ENCODE measurements around the gene ANTXRL.
"Not testable (repeated sequence)": the region's sequence is repeated elsewhere in the genome, so short reads cannot be mapped to it uniquely, and the experiment has no call there.

Gene ANTXRL

DNA sequence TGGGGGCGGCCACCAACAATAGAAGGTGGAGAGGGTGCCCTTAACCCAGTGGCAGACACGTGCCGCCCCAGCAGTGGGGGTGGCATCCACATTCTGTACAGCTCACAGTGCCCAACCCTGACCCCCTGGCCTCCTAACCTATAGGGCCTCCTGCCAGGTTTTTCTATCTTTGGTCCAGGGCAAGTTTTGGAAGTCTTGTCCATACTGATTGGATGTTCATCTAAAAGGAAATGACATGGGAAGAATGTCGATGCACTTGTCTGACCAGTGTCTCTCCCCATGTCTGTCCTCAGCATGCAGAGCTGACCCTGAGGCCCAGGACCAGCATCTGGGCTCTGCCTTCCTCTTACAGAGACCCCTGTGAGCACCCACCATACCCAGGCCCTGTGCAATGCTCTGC is 32.3 kb upstream of the ANTXRL start:
- DNase-seq (ENCODE audit: low read depth, low spot score): no peak

DNA sequence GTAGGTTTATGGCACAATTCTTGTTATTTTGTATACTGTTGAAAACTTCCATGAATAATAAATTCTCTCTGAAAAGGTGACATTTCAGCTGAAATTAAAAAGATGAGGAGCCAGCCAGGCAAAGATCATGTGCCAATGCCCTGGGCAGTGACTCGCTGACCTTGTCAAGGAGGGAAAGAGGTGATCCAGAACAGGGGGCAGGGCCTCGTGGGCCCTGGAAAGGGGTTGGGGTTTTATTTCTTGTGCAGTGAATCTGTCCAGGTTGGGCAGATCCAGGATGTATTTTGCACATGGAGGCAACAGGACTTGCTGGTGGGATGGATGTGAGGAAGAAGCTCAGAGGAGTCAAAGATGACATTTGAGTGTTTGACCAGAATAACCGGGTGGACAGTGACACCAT is 31.6 kb upstream of the ANTXRL start:
- not testable (repeated sequence) for DNase-seq (ENCODE audit: low read depth, low spot score)

DNA sequence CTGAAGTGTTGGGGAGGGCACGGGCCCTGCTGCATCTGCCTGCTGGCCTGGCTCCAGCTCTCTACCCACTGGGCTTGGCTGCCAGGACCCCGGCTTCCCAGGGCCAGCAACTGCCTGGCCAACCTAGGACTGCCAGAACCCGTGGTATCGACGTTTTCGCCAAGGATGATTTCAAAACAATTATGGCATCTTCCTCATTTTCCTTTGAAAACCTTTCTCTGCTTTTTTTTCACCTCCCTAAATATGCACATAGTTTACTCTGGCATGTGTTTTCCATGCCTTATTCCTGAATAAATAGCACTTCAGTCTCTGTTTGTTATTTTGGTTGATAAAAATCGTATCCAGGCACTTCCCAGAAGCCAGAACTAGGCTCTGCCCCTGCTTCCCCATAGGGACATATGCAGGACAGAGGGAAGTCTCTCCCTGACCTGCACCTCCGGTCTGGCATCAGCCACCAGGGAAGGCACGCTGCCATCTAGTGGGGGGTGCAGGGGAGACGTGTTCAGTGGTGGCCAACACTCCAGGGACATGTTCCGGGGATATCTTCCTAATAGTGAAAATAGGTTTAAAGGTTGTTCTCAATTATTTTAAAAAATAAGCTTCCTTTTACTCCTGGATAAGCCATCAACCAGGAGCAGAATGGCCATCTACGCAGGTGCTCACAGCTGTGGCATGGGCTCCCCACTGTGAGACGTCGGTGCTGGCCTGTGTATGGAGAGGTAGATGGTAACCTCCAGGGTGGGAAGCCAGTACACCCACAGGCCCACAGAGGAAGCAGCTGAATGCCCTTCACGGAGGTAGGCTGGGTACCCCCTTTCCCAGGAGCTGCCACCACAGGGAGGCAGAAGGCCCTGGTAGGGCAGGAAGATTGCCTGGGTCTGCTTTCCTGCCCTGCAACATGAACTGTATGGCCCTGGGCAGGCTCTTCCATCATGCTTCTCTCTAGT is 30.7 kb upstream of the ANTXRL start:
- DNase-seq (ENCODE audit: low read depth, low spot score): no peak

DNA sequence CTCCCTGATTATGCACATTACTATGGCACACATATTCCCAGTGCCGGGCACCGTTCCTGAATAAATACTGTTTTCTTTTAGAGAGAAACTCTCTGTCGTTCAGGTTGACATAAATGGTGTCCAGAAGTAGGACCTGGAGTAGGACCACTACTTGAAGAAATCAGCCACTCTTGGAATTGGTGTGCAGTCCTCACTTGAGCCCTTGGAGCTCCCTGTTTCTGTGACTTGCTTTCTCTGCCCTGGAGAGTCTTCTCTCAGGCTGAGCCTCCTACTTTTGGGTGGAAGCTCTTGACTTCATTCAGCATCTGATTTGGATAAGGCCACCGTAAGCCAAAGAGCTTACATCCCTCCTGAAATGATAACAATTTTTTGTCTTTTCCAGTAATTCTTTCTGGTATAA is 29.7 kb upstream of the ANTXRL start:
- no peak for DNase-seq (ENCODE audit: low read depth, low spot score)

DNA sequence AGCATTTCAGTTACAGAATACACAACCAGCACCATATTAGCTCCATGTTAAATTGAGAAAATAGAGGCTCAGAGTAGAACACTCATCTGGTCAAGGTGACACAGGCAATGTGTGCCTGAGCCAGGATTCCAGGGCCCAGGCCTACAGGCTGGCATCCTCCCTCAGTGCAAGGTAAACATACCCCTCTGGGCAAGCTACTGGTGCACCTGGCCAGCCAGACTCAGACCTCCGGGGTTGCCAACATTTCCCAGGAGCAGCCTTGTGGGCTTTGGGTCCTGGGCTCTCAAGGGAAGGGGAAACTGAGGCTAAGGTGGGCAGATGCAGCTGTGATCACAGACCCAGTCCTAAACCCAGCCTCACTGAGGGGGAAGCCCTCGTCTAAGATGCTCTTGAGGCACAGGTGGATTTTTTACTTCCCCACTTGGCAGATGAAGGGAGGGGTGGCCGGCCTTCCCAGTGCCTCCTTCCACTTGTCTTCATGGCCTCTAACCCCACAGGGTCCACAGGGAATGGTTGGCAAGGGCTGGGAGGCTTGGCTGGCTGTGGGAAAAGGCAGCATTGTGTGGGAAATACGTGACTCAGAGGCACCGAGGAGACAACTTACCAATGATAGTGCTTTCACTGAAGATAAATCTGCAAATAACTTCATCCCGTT is 23.8 kb upstream of the ANTXRL start:
- not testable (repeated sequence) for DNase-seq (ENCODE audit: low read depth, low spot score)

DNA sequence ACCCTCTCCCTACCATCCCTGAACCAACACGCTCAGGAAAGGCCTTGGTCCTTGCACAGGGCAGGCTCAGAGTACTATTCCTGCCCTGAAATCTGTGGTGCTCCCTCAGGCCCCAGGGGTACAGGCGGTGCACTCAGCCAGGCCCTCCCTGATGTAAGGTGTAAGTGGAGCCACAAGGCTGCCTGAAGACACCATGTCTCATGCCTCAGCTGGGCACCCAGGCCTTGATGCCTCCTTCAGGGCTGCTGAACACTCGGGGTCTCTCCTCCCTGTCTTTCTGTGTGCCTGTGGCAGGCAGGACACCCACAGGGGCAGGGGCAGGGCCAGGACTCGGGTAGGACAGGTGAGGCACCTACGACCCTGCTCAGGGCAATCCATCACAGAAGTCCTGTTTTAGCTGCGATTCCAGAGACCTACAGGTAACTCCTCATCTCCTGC is 22.9 kb upstream of the ANTXRL start:
- DNase-seq (ENCODE audit: low read depth, low spot score): no peak

DNA sequence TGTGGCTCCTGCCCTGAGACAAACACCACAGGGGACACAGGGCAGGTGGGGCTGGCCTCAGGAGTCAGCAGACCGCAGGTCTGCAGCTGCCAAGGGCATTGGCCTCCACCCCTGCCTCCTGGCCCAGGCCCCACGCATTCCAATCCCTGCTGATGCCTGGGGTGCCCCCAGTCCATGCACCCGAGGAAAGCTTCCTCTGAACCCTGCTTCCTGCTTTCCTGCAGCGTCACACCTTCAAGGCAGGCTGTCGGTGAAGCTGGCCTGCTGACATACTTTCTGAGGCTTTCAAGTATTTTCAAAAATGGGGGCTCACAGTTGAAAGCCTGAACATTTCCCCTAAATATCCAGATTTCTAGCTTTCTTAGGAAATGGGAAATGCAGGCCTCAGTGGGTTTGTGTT is 22.5 kb upstream of the ANTXRL start:
- DNase-seq (ENCODE audit: low read depth, low spot score): no peak

DNA sequence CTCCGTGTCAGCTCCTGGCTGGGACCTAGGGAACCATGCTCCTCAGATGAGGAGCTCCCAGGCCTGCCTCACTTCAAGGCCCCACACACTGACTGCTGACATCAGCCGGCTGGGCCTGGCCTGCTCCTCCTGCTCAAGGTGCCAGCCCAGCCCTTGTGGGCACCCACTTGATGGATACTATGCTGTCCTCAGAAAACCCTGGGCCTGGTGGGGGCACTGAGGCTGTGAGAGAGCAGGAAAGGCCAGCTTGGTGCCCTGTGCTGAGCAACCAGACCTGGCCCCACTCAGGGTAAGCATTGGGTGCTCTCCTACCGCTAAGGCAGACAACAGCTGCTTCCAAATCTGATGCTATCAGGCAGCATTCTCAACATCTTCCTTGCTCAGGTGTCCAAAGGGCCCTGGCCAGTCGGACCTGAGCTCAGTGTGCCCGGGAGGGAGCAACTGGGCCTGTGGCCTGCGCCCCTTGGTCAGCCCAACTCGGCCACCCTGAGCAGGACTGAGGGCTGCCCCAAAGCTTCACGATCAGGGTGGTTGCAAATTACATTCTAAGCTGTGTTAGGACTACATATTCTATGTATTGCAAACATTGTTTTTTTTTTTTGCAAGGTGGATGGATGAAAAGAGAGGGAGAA is 21.9 kb upstream of the ANTXRL start:
- no peak for DNase-seq (ENCODE audit: low read depth, low spot score)

DNA sequence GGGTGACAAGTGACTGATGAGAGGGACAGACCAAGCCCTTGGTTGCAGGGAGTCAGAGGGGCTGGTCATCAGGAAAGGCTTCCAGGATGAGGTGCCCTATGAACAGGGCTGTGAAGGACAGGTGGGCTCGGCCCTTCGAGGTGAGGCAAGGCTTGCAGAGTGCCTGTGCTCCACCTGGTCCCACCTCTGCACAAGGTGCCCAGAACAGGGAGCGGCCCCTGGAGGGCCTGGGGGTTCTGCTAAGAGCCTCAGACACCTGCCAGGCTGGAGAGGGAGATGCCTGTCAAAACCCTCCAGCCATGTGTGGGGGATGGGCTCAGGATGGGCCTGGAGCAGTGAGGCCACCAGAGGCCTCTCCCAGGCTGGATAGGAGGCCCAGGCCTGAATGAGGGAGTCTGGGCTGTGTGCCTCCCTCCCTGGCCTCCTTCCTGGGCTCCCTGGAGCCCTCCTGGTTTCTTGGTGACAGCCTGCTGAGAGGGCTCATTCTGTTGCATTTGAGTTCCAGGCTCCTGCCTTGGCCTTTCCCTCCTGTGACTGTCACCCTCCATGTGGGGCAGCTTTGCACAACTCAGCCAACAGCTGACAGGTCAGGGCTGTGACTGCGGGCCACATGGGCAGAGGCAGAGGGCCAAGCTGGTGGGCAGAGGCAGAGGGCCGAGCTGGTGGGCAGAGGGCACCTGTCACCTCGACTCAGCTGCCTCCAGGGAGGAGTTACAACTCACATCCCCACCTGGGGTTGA is 21.1 kb upstream of the ANTXRL start:
- DNase-seq (ENCODE audit: low read depth, low spot score): not testable (repeated sequence)

DNA sequence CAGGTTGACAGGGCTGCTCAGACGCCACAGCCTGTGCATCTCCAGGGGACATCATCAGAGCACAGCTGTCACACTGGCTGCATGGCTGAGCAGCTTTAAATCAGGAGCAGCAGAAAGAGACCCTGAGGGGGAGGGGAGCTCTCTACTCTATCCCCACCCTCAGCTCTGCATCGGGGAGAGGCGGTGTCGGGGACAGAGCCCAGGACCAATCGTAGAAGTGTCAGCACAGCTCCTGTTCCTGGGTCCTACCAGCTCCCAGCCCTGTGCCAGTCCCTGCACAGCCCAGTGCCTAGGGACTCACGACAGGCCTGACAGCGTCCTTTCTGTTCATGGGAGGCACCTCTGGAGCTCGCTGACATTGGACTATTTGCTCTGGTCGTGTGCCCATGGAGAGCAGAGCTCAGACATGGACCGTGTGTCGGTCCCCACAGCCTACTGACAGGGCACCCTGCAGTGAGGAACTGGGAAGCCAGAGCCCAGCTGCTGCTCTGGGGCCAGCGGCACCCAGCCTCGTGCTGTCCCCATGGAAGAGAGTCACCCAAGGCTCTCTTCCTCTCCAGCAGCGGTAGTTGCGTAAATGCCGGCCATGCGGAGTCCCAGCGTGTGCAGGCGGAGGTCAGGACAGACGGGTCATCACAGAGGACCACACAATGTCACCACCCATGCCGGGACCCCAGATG is 20.4 kb upstream of the ANTXRL start:
- DNase-seq (ENCODE audit: low read depth, low spot score): no peak

DNA sequence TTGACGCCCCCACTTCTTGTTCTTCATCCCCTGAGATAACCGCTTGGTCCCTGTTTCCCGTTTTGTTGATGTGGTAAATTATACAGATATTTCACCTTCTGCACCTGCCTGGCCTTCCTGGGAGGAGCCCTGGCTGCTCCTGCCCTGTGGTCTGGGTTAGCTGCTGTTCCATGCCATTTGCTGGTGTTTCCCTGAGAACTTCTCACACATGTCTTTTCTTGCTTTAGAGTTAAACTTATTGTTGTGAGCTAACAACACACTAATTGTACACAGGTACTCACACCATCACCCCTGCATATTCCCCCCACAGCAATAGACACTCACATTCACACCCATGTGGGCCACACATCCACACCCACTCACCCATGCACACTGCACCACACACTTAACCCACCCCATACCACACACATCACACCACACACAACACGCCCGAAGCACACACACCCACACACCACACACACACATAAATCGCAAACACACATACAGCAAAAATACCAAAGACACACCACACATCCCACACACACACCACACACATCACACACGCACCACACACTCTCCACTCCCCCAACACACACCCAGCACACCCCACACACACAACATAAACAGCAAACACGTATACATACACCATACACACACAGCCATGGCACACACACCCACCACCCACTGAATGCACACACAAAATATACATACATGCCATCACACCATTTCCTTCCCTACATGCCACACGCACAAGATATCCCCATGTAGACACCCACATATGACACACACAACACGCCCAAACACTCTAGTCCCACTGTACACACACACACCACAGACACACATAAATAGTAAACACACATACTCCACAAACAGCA is 19.4 kb upstream of the ANTXRL start:
- no peak for DNase-seq (ENCODE audit: low read depth, low spot score)

DNA sequence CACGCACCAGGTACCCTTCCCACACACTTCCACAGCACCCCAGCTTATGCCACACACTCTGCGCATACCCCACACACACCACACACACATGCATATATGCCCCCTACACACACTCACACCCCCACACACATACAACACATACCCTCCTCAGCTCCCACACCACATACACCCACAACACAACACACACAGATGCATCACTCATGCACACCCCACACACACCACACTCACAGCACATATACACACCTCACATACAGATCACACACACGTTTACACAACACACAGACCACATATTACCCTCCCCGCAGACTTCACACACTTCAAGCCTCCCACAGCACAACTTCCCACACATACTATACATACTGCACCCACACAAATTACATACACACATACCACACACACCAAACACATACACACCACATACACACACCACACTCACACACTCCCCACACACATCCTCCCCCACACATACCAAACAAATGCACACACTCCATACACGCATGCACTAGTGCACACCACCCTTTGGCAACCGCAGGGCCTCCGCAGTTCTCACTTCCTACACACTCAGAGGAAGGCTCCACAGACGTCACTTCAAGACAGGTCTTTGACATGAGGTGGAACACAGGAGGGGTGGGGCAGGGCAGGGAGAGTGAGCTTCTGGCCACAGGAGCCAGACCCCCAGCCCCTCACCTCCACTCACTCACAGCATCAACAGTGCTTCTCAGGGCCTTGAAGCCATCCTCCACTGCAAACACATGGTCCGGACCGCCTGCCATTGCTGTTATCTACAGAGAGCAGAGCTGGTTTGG is 18.5 kb upstream of the ANTXRL start:
- DNase-seq (ENCODE audit: low read depth, low spot score): no peak

DNA sequence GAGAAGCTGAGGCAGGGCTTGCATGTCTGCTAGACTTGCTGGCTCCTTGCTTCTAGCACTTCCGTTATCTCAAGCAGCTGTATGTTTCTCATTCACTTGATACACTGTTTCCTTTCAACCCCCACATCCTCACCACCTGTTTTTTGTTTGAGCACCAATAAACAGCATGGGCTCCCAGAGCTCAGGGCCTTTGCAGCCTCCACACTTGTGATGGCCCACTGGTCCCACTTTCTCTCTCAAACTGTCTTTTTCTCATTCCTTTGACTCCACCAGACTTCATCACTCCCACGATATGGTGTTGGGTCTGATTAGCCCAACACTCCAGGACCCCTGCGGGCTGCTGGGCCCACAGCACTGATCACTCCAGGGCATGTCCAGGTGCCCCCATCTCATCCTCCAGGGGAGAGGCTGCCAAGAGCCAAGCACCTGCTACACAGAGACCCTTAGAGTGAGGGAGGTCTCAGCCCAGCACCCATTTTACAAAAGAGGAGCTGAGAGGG is 17.2 kb upstream of the ANTXRL start:
- not testable (repeated sequence) for DNase-seq (ENCODE audit: low read depth, low spot score)

DNA sequence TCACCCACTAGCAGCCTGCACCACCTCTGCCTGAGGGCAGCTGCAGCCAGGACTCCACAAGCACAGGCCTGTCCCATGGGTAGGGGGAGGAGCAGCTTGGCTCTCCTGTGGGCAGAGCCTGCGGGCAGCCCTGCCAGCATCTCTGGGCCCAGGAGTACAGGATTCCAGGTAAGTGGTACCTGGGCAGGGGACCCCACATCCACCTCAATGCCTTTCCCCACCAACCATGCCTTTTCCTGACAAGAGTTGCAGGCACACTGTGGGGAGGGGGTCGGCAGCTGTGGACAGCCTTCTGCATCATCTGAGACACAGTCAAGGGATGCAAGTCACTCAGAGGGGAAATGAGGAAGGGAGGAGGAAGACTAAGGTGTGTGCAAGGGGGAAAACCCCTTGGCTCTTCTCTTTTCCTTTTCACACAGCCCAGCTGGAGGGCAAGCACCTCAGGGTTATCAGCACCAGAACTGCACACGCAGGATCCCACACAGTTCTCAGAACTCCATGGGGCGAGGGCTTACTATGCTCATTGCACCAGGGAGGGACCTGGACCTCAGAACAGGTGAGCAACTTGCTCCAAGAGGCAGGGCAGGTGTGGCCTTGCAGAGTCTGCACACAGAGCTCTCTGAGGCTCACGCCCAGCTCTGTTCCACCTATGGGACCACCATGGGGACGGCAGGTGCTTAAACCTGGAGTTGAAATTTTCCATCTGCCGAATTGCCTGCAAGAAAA is 16.5 kb upstream of the ANTXRL start:
- no peak for DNase-seq (ENCODE audit: low read depth, low spot score)

DNA sequence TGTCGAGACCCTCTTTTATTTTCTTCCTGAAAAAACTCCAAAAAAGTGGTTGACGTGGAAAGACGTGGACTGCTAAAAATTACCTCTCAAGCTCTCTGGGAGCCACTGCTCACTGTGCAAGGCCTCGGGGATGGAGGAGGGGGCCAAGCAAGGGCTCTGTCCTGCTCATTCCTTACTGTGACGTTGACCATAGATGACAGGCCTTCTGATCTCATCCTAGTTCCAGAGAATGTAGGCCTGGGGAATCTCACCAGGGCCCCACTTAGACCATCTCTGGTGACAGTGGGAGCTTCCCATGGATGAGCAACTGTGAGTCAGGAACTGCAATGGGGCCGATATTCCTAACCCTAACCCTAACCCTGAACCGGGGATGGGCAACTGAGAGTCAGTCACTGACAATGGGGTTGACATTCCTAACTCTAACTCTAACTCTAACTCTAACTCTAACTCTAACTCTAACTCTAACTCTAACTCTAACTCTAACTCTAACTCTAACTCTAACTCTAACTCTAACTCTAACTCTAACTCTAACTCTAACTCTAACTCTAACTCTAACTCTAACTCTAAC is 15.8 kb upstream of the ANTXRL start:
- not testable (repeated sequence) for DNase-seq (ENCODE audit: low read depth, low spot score)

DNA sequence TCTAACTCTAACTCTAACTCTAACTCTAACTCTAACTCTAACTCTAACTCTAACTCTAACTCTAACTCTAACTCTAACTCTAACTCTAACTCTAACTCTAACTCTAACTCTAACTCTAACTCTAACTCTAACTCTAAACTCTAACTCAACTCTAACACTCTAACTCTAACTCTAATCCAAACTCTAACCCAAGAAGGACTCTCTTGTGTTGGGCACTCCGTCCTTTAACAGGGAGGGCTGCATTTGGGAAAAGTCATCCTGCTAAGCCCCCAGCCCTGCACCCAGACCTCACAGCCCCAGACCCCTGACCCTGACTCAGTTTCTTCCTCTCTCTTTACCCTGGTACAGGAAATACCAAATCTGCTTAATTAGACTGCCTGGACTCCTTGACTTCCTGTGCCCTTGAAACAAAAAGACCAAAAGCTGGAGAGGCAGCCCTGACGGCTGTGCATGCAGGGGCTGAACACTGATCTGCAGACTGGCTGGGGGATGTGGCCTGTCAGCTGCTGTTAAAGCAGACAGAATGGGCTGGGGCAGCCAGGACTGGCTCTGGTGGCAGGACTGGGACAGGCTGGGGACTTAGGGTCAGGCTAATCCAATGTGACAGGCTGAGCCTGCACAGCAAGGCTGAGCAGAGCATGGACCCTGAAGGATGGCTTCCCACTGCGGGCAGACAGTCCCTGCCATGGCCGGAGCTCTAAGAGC is 14.8 kb upstream of the ANTXRL start:
- DNase-seq (ENCODE audit: low read depth, low spot score): not testable (repeated sequence)

DNA sequence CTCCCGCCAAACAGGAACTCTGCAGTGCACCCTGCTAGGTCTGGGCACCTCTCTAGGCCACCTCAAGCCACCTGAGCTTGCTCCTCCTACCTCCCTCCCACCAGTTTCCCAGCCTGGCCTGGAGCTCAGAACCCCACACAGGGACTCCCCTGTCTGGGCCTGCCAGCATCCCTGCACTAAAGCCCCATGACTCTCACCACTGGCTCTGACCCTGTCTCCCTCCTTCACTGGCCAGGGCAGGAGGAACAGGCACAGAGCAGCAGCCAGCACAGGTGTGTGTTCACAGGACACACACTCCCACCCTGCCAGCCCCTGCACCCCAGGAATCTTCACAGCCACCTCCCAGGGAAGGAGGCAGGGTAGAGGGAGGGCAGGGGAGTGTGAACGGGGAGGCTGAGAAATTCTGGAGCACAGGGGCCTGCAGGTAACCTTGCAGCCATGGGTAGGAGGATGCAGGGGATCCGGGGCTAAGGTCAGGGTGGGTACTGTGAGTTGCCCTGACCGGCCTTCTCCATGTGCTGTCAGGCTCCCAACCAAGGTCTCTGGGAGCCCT is 13.9 kb upstream of the ANTXRL start:
- DNase-seq (ENCODE audit: low read depth, low spot score): no peak

Measured in brain pericyte (primary cell).